HG03558 (cell line): ENCODE results near the gene HTT-AS.

ENCODE experiments used
- ATAC-seq: cut with Tn5 transposase; IDR thresholded peaks from one replicate; pipeline ENCODE4 v1.9.1; 2021; ENCODE audit warnings: moderate number of reproducible peaks; ENCODE audit not compliant: unreplicated experiment; ENCODE audit errors: extremely low read depth

The HTT-AS gene

DNA sequence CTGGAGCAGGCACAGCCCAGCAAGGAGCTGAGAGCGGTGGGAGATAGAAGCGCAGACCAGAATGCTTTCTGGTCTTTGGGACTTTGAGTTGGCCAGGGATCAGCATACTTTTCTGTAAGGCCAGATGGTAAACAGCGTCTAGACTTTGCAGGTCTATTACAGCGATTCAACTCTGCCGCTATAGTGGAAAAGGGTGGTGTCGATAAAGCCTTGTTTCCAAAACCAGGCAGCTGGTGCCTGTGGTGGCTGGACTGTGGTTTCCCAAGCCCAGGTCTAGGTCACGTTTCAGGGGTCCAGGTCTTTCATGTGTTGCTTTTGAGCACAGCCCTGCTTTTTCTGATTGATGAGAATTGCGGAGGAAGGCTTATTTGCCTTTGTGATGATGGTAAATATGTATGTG, 40.1 kb downstream of the HTT-AS start:
- ATAC-seq: no peak

DNA sequence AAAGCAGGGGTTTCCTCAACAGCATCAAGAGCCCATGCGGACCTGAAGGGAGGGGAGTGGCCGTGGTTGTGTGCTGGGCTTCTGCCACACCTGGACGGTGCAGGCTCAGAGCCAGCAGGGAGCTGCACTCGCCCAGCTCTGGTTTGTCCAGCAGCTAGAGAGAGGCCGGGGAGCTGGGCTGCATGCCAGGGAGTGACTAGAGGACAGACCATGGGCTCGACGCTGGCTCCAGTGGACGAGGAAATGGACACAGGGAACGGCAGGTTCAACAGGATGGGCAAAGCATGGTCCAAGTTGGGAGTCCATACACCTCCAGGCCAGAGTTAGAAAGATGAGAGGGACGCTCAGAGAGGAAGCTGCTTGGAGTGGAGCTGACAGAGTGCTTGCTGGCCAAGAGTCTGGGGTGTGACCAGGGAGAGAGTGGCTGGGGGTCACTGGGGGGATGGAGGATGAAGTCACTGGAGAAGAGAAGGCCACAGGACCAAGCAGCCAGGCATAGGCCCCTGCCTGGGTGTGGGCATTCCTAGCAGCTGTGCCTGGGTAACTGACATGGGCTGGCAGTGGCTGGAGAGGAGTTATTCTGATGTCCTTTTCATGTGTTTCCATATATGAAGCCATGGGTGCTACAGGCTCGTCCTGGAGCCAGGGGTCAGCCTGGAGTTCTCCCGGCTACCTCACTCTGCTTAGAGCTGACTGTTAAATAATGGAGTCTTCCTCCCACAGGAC, 42.8 kb downstream of the HTT-AS start:
- no peak for ATAC-seq

DNA sequence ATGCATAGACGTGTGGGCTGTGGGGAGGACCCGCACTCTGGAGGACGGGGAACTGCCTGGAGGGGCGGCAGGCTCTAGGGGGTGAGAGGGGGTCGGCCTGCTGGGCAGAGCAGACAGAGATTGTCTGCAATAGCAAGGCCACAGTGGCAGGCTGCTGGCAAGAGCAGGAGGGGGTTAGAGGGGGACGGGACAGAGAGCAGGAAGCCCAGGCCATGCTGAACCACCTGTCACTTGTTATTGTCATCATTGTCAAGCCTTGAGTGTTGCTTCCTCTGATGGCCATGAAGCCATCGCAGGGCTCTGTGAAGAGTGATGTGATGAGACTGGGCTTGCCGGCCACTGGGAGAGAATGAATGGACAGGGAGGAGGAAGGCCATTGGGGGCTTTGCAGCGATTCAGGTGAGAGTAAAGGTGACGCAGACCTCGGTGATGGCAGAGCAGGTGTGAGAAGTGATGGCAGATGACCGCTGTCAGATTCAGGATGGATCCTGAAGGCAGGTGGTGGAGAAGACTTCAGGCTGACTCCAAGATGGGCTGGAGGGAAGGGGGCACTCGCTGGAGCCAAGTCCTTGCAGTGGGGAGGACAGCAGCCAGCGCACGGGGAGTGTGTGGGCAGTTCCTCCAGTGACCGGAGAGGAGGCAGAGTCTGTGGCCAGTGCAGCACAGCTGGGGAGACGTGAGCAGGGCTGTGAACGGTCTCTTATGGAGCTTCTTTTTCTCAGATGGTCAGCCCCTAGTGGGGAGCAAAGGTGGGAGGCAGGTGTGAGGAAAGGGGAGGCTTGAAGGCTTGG, 43.6 kb downstream of the HTT-AS start:
- no peak for ATAC-seq

DNA sequence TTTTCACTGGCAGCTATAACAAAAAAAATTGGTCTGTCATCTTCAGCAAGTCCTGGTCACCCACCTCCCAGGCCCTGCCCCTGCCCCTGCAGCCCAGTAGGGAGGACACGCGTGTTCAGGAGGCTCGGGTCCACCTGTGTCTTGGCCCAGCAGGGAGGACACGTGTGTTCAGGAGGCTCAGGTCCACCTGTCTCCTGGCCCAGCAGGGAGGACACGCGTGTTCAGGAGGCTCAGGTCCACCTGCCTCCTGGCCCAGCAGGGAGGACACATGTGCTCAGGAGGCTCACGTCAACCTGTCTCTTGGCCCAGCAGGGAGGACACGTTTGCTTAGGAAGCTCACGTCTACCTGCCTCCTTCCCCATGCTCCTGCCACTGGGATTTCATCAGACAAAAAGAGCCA, 44.9 kb downstream of the HTT-AS start:
- no peak for ATAC-seq

DNA sequence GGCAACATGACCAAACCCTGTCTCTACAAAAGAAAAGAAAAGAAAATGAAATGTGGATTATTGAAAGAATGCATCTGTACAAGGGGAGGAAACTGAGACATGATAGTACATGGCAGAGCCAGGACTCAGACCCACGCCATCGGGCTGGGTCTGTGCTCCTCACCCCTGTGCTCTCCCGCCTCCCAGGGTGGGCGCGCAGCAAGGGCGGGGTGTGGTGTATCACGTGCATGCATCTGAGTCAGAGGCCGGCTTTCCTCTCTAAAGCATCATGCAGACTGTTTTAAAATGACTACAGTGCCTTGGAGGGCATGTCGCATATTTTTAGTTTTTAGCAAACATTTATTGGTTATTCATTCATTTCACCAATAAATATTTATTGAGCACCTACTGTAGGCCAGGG, 47.8 kb downstream of the HTT-AS start:
- ATAC-seq: no peak

DNA sequence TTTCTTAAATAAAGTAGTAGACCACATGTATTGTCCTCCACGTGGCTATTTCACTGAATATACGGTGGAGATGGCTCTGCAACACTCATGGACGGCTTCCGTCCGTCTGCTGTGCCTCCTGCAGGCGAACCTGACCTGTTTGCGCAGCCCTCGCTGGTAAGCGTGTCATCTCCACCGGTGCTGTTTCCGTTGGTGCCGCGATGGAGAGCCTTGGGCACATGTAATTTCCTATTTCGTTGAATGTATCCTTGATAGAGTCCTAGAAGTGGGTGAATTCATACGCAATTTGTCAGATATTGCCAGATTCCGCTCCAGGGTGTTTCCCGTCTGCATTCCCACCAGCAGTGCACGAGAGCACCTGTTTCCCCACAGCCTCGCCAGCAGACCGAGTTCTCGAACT, 48.5 kb downstream of the HTT-AS start:
- ATAC-seq: no peak

DNA sequence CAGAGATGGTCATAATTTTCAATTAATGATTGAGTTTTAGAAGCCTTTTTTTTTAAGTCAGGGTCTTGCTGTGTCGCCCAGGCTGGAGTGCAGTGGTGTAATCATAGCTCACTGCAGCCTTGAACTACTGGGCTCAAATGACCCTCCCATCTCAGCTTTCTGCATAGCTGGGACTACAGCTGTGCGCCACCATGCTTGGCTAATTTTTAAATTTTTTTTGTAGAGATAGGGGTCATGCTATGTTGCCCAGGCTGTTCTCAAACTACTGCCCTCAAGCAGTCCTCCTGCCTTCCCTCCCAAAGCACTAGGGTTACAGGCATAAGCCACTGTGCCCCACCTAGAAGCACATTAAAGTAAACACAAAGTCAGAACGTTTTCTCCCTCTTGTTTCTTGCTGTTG, 51.7 kb downstream of the HTT-AS start:
- no peak for ATAC-seq

DNA sequence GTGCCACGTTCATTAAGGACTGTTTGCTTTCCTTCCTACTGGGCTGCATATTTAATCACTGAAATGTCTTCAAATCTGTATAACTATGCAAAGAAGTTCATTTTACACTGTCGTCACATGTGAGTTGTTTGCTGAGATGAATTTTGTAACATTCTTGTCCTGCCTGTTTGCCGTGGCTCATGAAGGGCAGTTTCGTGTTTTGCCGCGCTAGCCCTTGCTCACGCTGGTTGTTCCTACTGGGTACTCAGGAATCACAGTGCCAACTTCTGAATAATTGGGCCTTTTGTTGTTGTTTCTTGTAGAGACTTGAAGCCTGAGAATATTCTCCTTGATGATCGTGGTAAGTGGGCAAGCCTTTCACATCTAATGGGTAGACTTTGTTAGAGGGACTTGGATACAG, 52.2 kb downstream of the HTT-AS start:
- ATAC-seq: no peak

DNA sequence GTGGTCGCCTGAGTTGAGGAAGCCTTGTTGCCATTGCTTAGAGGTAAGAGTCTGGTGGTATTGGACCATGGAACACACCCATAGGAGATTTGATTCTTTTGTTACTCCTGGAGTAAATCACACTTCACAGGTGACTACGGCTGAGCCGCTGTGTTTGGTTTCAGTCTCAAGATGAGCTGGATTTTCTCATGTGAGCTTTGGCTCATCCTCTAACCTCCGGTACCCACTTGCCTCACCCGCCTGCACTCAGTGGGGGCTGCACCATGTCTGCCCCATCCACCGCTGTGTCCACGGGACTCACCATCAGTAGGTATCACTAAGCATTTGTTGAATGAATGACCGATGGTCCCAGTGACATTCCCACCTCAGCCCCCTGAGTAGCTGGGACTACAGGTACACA, 52.7 kb downstream of the HTT-AS start:
- ATAC-seq: no peak

DNA sequence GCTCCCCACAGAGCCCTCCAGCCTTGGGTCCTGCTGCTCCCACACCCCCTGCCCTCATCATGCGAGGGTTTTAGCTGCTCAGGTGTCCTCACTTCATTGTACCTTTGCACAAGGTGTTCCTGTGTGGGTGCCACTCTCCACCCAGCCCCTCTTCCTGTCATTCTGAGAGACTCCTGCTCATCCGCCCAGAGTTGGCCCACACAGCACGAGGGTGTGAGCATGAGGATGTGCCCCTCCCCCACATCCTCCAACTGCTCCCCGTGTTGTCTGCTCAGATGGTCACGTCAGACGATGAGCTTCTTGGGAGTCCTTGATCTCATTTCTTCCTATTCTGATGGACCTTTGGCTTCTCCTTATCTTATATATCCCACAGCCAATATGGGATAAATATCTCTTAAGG, 53.2 kb downstream of the HTT-AS start:
- no peak for ATAC-seq

DNA sequence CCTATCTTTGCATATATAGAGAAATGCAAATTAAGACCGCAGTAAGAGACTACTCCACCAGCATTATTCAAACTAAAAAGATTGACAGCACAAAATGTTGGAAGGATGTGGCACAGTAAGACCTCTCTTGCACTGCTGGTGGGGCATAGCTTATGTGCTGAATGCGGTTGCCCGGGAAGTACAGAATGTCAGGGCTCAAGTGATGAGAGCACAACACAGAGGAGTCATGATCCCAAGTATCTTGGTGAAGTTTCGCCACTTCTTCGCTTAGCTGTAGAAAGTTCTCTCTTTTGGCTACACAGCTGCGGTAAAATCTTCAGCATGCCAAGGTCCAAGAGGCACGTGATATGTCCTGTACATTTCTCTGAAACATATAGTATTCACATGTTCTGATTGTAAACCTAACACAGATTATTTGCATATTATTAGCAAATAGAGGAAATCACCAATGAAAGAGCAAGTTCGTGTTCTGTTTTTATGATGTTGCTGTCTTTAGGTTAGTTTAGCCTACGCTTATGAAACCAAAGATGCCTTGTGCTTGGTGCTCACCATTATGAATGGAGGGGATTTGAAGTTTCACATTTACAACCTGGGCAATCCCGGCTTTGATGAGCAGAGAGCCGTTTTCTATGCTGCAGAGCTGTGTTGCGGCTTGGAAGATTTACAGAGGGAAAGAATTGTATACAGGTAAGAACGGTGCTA, 55.0 kb downstream of the HTT-AS start:
- no peak for ATAC-seq

DNA sequence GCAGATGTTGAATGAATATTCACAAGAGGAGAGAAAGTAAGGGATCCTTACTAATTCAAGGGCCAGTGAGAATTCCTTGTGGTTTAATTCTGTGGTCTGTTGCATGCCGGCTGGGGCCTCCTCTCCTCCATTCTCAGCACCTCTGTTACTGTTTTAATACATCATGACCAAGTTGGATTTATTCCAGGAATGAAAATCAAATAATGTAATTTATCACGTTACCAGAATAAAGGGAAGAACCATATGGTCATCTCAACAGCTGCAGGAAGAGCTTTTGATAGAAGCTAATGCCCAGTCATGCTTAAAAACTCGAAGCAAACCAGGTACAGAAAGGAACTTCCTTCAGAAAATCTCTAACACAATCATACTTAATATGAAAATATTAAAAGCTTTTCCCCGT, 56.8 kb downstream of the HTT-AS start:
- ATAC-seq: no peak

DNA sequence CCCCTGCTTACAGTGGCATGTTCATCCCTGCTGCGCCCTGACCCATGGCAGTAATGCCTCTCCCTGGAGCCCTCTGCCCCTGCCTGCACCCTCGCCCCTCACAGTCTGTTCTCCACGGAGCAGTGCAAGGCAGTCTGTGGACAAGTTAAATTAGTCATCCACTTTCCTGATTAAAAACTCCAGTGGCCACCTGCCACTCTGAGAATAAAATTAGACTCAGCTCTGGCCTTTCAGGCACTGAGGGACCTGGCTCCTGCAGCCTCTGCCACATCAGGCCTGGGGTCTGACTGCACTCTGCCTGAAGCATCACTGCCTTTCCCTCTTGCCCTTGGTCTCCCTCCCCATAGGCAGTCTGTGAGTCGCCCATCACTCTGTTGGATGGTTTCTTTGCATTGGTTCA, 57.4 kb downstream of the HTT-AS start:
- no peak for ATAC-seq

DNA sequence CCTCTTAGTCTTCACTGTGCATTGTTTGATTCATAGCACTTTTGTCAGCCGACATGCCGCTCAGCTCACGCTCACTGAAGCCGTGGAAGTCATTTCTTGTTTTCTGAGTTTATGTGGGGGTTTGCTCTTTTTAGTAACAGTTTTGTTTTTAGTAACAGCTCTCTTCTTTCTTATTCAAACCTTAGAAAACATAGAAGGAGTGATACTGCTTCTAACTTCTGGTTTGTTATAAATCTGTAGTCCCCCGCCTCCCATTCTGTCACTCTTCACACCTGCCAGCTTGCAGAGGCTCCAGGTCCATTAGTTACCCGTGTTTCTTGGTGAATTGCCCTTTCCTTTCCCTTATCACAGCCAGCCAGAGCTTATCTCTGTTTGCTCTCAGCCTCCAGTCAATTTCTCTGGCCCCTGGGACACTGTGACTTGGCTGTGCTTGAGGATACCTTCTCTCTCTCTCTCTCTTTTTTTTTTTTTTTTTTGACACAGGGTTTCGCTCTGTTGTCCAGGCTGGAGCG, 60.4 kb downstream of the HTT-AS start:
- no peak for ATAC-seq
